GM19240 (cell line): ENCODE results near the gene PPP1R13B.

ENCODE experiments used
- DNase-seq: peaks from one replicate; pipeline ENCODE4 v3.0.0; 2011; ENCODE audit warnings: low spot score; ENCODE audit not compliant: insufficient read length

Gene PPP1R13B

DNA sequence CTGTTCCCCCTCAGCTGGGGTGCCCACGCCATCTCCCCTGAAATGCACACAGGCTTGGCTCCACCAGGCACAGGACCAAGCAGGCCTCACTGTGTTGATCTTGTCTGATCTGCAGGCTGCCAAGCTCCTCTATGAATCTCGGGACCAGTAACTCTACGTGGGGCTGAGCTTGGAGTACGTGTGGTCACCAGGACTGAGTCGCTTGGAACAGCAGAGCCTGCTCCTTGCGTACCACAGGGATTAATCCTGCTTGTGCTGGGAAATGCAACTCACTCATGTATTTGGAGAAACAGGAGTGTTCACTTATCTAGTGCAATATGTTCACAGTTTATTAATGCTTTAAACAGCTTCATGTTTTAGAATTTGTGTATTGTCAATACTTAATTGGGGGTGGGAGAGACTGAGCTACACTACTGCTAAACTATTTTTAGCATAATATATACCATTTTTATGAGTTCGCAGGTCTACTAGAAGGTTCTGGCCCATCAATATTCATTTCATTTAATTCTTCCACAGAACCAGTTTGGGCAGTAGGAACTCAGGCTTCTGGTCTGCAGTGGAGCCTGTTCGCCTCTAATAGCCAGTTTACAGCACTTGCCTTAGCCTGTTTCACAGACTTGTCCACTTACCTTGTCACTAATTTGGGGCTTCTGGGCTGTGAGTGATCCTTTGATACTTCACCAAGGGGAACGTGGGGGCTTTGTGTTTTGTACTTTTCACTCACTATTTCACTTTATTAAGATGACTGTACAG, 114.3 kb downstream of the PPP1R13B start:
- DNase-seq: no peak

DNA sequence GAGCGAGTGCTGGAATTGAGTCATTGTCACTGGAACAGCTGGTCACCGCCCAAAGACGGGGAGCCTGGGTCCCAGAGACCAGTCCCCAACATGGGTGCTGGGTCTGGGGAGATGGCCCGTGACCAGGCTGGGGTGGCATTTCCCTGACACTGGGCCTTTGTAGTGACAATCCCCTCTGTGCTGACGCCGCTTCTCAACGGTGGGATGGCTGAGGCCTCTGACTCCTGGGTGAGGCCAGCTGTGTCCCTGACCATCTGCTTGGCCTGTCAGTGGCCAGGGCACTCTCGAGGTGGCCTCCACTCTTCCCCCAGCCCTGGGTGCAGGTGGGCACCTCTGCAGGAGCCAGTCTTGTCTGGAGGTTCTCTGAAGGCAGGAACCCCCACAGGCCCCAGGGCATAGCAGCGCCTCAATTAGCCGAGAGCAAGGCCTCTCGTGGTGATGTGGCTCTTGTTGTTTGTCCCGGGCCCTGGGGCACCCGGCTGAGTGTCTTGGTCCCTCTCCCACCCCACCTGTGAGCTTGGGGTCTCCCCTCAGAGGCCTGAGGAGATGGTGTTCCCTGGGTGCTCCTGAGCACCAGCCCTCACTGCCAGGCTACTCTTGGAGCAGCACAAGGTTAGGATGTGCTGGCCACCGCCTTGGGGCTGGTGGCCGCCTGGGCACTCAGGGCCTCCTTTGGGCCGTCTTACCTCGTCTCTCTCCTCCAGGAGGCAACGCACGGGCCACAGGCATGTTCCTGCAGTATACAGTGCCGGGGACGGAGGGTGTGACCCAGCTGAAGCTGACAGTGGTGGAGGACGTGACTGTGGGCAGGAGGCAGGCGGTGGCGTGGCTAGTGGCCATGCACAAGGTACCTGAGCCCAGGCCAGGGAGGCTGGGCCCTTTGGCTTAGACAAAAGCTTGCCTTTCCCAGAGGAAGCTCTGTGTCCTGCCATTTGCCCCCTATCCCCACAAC, 115.2 kb downstream of the PPP1R13B start:
- no peak for DNase-seq

DNA sequence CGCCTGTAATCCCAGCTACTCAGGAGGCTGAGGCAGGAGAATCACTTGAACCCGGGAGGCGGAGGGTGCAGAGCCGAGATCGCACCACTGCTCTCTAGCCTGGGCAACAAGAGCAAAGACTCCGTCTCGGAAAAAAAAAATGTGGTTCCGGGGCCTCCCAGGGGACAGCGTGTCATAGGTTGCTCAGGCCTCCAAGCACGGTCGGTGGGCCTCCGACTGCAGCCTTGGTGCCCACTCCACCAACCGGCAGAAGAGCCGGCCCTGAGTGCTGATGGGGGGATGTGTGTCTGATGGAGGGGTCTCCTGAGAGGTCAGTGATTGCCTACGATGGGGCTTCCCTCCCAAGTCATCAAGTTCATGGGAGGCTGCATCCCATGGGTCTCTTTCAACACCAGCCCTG, 115.9 kb downstream of the PPP1R13B start:
- DNase-seq: no peak

DNA sequence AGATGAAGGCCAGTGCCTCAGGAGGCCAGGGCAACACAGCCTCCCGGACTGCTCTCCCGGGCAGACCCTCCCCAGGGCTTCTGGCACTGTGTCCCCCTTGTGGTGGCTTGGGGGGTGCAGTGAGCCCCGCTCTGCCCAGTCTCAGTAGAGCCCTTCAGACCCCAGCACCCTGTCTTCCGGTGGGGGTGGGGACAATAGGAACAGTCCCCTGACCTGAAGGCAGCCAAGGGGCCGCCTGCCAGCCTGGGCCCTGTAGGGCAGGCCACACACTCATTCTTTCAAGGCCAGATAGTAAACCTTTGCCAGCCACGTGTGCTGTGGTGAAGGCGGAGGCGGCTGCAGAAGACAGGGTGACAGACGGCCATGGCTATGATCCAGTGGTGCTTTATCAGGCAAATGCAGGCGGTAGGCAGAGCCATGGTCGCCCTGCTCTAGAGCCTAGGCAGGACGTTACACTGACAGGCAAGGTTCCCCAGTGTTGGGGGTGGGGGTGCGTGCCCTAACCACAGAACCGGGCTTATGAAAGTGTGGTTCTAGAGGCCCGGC, 116.8 kb downstream of the PPP1R13B start:
- DNase-seq: no peak

DNA sequence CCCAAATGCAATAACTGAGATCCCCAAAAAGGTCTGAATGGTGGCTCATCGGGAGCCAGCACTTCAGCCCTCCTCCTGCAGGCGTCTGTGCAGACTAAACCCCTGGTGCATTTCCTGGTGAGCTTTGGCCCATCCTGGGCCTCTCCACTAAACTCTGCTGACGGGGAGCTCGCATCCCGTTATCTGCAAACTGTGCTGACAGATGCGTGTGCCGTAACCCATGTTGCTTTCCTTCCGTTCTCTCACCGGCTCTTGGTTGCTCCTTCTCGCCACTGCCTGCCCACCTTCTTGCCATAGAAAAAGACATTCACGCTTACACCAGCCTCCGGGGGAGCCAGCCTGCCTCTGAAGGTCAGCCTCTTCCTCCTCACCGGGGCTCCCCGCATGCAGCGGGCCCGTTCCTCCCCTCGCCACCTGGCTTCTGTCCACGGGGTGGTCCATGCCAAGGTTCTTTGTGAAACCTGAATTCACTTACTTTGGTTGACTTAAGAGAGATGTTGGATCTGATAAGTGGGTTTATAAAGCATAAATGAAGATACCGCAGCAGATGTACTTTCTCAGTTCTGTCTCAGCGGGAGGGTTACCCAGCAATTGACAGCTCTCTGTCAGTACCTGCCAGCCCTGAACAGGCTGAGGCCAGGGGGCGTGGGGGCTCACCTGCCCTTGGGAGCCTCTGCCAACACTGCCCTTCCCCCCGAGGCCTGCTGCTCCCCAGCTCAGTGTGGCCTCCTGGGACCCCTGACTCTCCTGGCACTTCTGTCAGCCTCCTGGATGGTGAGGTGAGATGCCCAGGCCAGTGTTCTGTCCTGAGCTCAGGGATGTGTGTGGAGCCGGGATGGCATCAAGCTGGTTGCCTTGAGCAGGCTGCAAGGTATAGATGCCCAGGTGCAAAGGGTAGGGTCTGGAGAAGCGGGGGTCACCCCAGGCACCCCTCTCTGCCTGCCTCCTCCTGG, 117.6 kb downstream of the PPP1R13B start:
- DNase-seq: no peak

DNA sequence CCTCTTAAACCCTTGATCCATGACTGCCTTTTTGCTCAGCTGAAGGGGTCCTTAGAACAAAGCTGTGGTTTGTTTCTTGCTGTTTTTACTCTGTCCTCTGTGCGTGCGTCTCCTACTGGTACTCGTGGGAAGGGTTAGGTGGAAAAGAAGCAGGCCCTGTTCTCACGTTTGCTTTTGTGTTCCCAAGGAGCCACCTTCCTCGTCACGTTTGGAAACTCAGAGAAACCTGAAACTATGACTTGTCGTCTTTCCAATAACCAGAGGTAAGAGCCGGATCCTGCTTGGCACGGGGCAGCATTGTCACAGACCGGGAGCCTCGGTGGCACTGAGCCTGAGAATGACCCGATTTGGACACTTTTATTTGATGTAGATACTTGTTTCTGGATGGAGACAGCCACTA, 118.7 kb downstream of the PPP1R13B start:
- no peak for DNase-seq

DNA sequence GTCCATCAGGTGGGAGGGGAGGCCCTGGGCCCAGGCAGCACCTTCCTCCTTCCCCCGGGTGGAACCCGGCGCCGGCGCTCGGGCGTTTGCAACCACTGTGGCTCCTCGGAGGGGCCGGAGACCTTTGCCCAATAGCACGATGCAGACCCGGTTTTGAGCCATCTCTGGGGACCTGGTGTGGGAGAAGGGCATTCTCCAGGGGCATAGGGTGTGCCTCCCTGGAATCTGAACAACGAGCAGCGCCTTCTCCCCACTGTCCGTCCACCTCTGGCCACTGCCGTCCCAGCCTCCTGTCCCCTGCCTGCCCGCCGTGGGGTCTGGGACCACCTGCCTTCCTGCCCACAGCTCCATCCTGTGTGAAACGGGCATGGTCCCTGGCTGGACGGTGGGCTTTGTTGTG, 119.2 kb downstream of the PPP1R13B start:
- no peak for DNase-seq

DNA sequence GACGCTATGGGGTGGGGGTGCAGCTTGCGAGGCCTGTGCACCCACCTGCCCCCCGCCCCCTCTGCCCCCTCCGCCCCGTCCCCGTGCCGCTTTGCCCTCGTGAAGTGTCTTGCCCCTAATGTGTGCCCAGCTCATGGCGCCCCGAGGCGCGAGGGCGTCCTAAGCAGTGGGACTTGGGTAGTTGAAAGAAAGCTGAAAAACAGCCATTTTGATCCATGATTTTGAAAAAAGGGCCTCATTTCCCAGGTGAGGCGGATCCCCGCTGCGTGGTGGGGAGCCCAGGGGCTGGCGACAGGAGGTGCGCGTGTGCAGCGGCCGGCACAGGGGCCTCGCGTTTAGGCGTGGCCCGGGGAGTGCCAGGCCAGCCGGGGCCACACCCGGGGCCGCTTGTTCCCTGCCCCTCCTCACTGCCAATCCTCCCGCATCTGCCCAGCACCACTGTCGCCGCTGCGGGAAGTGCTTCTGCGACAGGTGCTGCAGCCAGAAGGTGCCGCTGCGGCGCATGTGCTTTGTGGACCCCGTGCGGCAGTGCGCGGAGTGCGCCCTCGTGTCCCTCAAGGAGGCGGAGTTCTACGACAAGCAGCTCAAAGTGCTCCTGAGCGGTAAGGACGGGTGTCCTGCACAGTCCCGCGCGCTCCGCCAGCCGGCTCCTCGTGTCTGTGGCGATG, 119.9 kb downstream of the PPP1R13B start:
- no peak for DNase-seq

DNA sequence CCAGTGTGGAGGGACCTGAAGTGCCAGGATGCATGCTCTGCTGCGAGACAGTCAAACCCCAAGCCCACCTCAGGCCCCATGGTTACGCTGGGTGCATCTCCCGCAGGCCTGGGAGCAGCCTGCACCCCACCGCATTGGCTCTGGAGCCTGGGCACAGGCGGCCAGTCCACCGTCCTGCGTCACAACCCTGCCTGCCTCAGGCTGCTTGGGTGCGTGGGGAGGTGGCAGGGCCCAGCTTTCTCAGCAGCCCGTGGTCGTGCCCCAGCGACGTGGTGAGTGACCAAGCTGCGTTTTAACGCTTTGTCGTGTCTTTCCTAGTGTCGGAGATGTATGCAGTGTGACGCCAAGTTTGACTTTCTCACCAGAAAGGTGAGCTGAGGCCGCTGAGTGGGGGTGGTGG, 120.9 kb downstream of the PPP1R13B start:
- no peak for DNase-seq

DNA sequence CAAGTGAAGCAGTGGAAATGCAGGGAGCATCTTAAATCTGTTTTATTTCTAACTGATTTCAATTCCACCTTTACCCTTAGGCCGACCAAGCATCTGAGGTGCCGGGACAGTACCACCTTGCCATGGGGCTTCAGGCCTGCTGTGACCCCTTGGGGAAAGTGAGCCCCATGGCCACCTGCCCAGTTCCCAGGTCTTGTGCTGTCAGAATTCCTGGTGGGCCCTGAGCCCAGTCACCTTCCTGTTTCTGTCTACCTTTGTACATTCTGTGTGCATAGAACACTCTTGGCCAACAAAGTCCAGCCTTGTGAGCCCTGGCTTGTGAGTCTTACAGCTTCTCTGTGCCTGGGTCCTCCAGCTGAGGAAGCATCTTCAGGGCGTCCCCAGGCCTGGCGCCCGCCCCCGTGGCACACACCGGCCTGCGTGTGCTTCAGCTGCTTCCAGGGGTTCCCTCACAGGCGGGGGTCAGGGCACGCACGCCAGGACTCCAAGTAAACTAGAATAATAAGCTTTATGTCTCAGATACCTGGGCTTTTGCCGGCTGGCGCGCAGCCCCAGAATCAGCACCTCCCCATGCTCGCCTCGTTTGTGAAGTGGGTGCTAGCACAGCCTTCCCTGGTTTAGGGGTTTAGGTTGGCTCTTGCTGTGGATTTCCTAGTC, 121.5 kb downstream of the PPP1R13B start:
- DNase-seq: no peak

DNA sequence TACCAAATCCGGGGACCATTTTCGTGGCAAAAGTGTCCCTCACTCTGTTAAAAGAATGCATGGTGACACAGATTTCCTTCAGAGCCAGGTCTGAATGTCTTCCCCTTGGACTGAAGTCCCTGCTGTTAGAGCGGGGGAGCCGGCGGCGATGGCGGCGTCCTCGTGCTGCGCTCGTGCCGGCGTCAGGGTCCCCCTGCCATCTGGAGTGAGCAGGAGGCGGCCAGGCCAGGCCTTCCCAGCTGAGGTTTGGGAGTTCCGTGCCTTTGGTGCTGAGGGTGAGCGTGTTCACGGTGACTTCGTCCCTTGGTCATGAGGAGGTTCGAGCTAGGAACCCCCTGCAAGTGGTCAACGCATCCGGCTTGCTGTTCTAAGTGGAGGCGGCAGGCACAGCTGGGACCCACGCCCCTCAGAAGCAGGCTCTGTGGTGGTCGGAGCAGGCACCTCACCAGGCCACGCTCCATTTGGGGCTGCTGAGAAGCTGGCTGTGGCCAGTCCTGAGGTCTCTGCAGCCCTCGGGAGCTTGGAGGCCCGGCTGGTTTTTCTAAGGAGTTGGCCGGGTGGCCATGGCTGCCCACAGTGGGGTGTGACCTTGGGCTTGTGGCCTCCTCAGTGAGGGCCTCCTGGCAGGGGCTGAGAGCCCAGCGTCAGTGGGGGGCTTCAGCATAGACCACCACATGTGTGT, 122.2 kb downstream of the PPP1R13B start:
- no peak for DNase-seq

DNA sequence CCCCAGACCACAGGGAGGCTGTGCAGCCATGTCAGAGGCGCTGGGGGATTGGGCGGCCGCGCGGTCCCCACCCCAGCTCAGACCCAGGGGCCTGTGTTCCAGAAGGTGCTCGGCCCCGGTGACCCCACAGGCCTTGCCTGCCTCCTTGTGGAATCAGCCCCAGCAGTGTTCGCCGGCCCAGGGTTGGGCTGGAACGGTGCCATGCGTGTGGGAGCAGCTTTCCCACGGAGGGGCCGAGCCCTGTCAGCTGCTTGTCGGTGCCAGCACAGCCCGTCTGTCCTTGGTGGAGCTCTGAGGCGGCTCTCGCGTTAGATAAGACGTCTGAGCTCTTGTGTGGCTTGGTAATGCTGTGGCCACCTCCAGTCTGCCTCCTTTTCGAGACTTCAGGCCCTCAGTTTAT, 123.3 kb downstream of the PPP1R13B start:
- no peak for DNase-seq

DNA sequence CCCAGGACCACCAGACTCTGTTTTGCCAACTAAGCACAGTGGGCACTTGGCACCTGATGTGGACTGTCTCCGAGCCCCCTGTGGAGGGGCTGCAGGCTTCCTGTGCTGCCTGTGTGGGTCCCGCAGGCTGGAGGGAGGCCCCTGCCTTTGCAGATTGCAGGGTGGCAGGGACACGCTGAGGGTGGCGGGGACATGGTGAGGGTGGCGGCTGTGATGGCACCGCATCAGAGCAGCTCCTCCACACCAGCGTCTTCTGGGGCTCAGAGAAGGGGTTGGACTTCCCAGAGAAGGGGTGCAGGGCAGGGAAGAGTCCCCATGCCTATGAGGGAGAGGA, 123.7 kb downstream of the PPP1R13B start:
- DNase-seq: no peak

DNA sequence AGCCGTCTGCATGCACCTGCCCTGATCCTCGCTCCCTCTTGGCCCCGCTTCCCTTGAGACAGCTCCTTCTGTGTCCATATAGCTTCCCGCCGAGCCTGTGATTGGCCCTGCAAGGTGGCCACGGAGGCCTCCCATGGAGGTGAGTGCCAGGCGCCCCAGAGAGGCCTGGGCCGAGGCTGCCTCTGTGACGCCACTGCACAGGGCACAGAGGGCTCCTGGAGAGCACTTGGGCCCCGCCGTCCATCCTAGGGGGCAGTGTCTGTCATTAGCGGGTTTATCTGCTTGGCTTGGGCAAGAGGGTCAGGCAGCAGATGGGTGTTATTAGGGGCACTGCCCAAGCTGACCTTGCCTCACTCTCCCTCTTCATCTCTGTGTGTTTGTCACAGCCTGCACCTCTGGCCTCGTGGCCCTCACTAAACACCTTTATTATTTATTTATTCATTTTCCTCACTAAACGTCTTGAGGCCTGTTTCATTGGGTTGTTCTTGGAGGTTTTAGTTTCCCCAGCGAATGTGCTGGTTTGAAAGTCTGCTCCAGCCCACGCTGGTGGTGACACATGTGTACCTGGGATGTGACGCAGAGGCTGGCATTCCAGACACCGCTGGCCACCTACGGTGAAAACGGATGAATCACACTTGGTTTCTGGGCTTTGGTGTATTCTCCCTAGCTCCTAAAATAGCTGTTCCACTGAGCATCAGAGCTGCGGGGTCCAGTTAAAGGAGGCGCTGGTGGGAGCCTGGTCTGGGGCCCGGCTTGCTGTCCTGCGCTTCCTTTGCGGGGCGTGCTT, 125.8 kb downstream of the PPP1R13B start:
- DNase-seq: no peak

DNA sequence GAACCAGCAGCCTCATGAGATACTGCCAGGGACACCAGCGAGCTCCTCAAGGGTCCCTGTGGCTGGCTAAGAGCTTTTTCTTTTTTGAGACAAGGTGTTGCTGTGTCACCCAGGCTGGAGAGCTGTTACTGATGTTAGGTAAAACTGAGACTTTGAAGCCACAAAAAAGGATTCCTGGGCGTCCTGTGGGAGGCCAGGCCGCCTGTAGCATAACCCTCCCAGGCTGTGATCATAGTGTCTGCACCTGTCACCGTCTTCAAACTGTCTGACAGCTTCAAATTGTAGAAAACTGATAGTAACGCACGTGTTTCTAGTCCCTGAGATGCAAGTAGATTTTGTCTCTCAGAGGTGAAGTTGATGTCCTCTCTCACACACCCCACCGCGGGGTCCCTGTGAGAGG, 127.6 kb downstream of the PPP1R13B start:
- no peak for DNase-seq

DNA sequence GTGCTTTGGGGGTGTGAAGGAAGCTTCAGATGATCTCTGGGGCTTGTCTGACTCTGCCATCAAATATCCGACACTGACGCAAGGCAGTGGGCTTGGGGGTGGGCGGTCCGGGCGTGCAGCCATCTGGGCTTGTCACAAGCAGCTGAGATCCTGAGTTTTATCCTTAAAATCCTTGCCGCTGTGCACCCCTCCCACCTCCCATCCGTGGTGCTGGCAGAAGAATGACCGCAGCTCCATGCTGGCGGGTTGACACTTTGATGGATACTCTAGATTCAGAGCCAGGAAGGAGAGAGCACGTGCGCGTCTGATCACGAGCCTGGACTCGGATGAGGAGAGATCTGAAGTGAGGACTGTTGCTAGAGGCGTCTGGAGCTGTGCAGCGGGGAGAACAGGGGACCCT, 128.8 kb downstream of the PPP1R13B start:
- no peak for DNase-seq

DNA sequence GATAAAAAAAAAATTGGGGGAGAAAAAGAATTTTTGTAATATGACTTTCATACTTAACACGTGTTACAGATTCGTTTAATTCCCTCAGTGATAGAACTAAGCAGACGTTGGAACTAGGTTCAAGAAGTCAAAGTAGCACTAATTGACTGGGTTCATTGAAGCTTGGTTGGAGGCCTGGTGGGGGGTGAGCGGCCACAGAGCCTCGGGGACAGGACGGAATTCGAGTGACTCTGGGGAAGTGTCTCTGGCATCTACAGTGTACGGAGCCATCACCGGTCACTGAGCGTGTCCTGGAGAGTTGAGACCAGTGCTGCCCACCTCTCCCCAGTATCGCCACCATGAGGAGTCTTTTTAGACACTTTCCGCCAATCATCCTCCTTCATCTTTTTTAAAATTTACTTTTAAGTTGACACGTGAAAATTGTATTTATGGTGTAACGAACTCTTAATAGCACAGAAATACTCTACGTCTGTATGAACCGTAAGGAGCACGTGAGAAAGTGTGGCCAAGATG, 130.4 kb downstream of the PPP1R13B start:
- DNase-seq: no peak

DNA sequence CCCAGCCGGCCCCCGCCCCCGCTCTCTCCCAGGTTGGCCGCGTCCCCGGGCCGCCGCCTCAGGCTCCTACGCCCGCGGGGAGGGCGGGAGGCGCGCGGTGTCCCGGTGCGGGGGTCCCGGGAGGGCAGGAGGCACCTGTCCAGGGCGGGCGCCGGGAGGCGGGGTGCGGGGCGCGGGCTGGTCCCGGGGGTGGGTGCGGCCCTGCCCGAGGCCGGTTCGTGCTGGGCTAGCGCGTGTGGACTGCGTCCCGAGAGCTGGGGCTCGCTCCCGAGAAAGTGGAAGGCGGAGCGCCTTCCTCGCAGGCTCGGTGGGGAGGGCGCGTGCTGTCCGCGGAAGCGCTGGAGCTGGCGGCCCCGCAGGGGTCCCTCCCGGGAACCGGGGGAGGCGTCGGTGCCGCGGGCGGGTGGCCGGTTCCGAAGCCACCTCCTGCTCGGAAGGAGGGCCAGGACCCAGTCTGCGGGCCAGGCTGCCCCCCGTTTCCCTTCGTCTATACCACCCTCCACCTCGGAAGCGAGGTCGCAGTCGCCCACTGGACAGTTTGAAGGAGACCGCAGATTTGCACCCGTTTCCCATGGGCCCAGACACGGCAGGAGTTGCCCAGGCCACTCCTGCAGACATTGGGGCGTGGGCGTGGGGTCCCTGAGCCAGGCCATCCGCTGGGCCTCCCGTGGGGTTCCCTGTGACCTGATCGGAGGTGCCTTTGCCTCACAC, 131.1 kb downstream of the PPP1R13B start:
- peak; percentile 39 for DNase-seq
